Common myeloid progenitor, CD34-positive (primary cell): Measurements from ENCODE around the gene TSPEAR.
"Not testable (repeated sequence)": the region's sequence is repeated elsewhere in the genome, so short reads cannot be mapped to it uniquely, and the experiment has no call there.

Source experiments
- CTCF ChIA-PET: fragments of 350-600 bp; sonication (Branson Sonifier 250); formaldehyde crosslinking; loops from one replicate; lab custom pipeline; 2021; ENCODE audit warnings: antibody characterized with exemption; lab: Charles Lee
- POLR2A ChIA-PET: fragments of 350-600 bp; sonication (Branson Sonifier 250); formaldehyde crosslinking; loops from one replicate; lab custom pipeline; 2021; ENCODE audit warnings: antibody characterized with exemption; lab: Charles Lee
- DNase-seq, 3 donors: peaks; one replicate each; pipeline versions ENCODE4 v3.0.0 to v3.0.0-alpha.2; 2013
- H3K27ac ChIP-seq, 2 experiments: 1 replicate in 1 of 2; 2 replicates in 1 of 2; pipeline ENCODE4 v1.7.0; 2013; ENCODE audit warnings: inconsistent platforms in 2 of 2, low read length in 2 of 2, mild to moderate bottlenecking in 2 of 2, low read depth in 1 of 2, moderate library complexity in 1 of 2; ENCODE audit not compliant: severe bottlenecking in 2 of 2, insufficient read depth in 1 of 2, poor library complexity in 1 of 2
- H3K27me3 ChIP-seq, 5 experiments: replicated peaks in 2 of 5; 1 replicate in 3 of 5; 2 replicates in 2 of 5; pipeline versions ENCODE4 v1.6.1 to v1.7.0; 2013; ENCODE audit warnings: low read length in 4 of 5, mild to moderate bottlenecking in 2 of 5, moderate library complexity in 2 of 5, inconsistent platforms in 1 of 5; ENCODE audit not compliant: insufficient read depth in 5 of 5, control insufficient read depth in 4 of 5
- H3K36me3 ChIP-seq, 4 experiments: 1 replicate in 2 of 4; 2 replicates in 2 of 4; pipeline versions ENCODE4 v1.6.1 to v1.7.0; 2013; ENCODE audit warnings: low read length in 3 of 4, control low read depth in 1 of 4, mild to moderate bottlenecking in 1 of 4; ENCODE audit not compliant: control insufficient read depth in 4 of 4, insufficient read depth in 4 of 4
- H3K4me1 ChIP-seq, 4 experiments: 1 replicate in 3 of 4; 2 replicates in 1 of 4; pipeline versions ENCODE4 v1.6.1 to v1.7.1; 2013; ENCODE audit warnings: low read length in 3 of 4, mild to moderate bottlenecking in 3 of 4, control low read depth in 1 of 4, inconsistent platforms in 1 of 4, moderate library complexity in 1 of 4; ENCODE audit not compliant: control insufficient read depth in 4 of 4, insufficient read depth in 4 of 4; ENCODE audit errors: control extremely low read depth in 1 of 4
- H3K4me3 ChIP-seq, 7 experiments: 1 replicate in 4 of 7; 2 replicates in 3 of 7; pipeline versions ENCODE4 v1.5.1 to v1.7.0; 2013; ENCODE audit warnings: mild to moderate bottlenecking in 7 of 7, low read length in 6 of 7, moderate library complexity in 6 of 7, inconsistent platforms in 2 of 7, low read depth in 2 of 7, control low read depth in 1 of 7; ENCODE audit not compliant: insufficient read depth in 4 of 7, control insufficient read depth in 1 of 7; ENCODE audit errors: extremely low read depth in 1 of 7
- H3K9me3 ChIP-seq, 5 experiments: 1 replicate in 4 of 5; 2 replicates in 1 of 5; pipeline versions ENCODE4 v1.6.1 to v1.7.1; 2013; ENCODE audit warnings: low read length in 4 of 5, mild to moderate bottlenecking in 2 of 5, inconsistent platforms in 1 of 5, low read depth in 1 of 5, moderate library complexity in 1 of 5; ENCODE audit not compliant: control insufficient read depth in 4 of 5, insufficient read depth in 2 of 5; ENCODE audit errors: control extremely low read depth in 1 of 5
- WGBS: methylation state at CpG from one replicate; pipeline ENCODE4 v1.1.5; 2013; ENCODE audit not compliant: insufficient coverage; 5-methylcytosine and 5-hydroxymethylcytosine counted together

The TSPEAR gene

GRCh38 chr21:44550807-44551206, 160.6 kb downstream of the TSPEAR start:
- no peak for DNase-seq

DNA sequence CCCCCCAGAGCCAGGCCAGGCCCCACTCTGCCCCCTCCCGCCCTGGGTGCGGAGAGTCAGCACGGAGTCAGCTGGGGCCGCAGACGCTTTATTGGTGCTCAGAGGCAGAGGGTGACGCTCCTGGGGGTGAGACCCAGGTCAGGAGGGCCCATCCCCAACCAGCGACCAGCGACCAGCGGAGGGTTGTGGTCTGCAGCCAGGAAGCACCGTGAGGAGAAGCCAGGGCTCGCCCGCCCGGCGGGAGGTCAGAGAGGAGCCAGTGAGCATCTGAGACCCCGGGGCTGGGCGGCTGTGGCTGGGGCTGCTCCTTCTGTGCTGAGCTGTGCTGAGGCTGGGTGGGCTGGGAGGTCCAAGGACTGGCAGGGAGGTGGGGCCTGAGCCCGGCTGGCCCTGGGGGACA, 161.1 kb downstream of the TSPEAR start:
- WGBS, result 17% methylated on average over 6 of the region's 17 CpGs
- CTCF ChIA-PET, DNase-seq, H3K4me1 ChIP-seq, POLR2A ChIA-PET, H3K36me3 ChIP-seq, H3K4me3 ChIP-seq, H3K27ac ChIP-seq: not testable (repeated sequence)
- Histone ChIP-seq H3K9me3 (peaks cover 3 to 17% (median 5%) of the 10 kb centered on the region in 5 experiments), H3K27me3 (peaks cover 0 to 54% (median 6%) of the 10 kb centered on the region in 5 experiments)

More at GRCh38 chr21:44550807-44551206, 160.6 kb downstream of the TSPEAR start:
- Histone ChIP-seq H3K4me1 (no peaks in the 10 kb centered on the region), H3K9me3 (peaks cover 3 to 14% (median 5%) of the 10 kb centered on the region in 5 experiments), H3K27ac (no peak overlapping the region), H3K27me3 (peaks cover 0 to 57% (median 8%) of the 10 kb centered on the region in 5 experiments), H3K36me3 (no peaks in the 10 kb centered on the region), H3K4me3 (no peak overlapping the region)
- WGBS, result 84% methylated on average over 7 of the region's 10 CpGs
- ChIA-PET POLR2A (no interaction called here), CTCF (no interaction called here)

DNA sequence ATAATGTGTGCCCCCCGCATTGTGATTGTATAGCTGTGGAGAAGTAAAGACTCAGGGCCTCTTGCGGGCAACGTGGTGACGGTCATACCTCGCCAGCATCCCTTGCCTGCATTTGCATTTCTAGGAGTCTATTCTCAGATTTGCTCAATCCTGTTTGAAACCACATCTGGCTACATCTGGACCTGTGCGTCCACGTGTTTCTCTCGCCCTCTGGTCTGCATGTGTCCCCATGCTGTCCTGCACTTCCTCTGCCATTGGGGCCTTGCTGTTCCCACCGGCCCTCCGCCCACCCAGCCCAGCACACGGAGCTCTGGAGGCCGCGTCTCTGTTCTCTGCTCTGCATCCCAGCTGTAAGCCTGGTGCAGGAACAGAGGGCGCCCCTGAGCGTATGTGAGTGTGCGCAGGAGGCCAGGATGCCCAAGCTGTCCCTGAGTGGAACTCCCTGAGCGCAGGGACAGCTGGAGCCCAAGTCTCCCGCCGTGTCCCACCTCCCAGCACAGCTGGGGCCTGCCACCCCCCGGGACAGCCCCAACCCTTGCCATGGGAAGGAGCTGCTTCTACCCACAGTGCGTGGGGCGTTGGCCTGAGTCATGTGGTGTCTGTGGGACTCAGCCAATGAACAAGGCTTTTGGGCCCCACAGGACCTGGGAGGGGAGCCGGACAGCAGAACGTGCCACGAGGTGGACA, 161.7 kb downstream of the TSPEAR start:
- no peak for DNase-seq
- H3K27ac ChIP-seq, result no peak overlapping the region
- H3K27me3 ChIP-seq, result peaks cover 0 to 54% (median 6%) of the 10 kb centered on the region in 5 experiments
- no peaks in the 10 kb centered on the region for H3K4me1 ChIP-seq
- WGBS, result 83% methylated on average over 21 of the region's 25 CpGs
- POLR2A ChIA-PET, result no interaction called here
- peaks cover 3 to 18% (median 5%) of the 10 kb centered on the region in 5 experiments for H3K9me3 ChIP-seq
- no peaks in the 10 kb centered on the region for H3K36me3 ChIP-seq
- CTCF ChIA-PET, result interaction anchor here (0.7 kb wide), 1 partner anchor 43 kb away, joined by 3 read pairs; no protein-coding TSS in a partner anchor
- H3K4me3 ChIP-seq, result no peak overlapping the region

GRCh38 chr21:44548922-44549321, 162.4 kb downstream of the TSPEAR start:
- H3K9me3 ChIP-seq, result peaks cover 3 to 18% (median 5%) of the 10 kb centered on the region in 5 experiments
- H3K27me3 ChIP-seq, result peaks cover 0 to 54% (median 6%) of the 10 kb centered on the region in 5 experiments
- no peak for DNase-seq
- no peak overlapping the region for H3K27ac ChIP-seq
- H3K36me3 ChIP-seq, result no peaks in the 10 kb centered on the region
- ChIA-PET POLR2A (no interaction called here), CTCF (no interaction called here)
- no peaks in the 10 kb centered on the region for H3K4me1 ChIP-seq
- 54% methylated on average over 14 of the region's 14 CpGs for WGBS
- H3K4me3 ChIP-seq, result no peak overlapping the region

DNA sequence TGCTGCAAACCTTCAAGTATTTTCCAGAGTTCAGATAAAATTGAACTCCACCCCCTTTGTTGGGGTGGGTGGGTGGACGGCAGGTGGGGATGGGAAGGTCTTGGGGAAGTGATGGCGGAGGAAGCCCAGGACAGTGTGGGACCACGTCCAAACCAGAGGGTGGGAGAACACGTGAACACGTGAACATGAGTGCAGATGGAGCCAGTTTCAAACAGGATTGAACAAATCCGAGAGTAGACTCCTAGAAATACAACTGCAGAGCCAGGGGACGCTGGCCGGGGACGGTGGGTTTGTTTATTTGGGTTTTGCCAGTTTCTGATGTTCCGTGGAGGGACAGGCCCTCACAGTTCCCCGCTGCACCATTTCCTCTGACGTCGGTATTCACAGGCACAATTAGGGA, 163.0 kb downstream of the TSPEAR start:
- CTCF ChIA-PET, result interaction anchor here (1.0 kb wide), 1 partner anchor 11 kb away, joined by 4 read pairs; no protein-coding TSS in a partner anchor
- peaks cover 3 to 18% (median 5%) of the 10 kb centered on the region in 5 experiments for H3K9me3 ChIP-seq
- no peak overlapping the region for H3K4me3 ChIP-seq
- H3K27ac ChIP-seq, result no peak overlapping the region
- POLR2A ChIA-PET, result no interaction called here
- H3K36me3 ChIP-seq, result no peaks in the 10 kb centered on the region
- peaks cover 0 to 54% (median 6%) of the 10 kb centered on the region in 5 experiments for H3K27me3 ChIP-seq
- WGBS, result 90% methylated on average over 10 of the region's 13 CpGs
- no peaks in the 10 kb centered on the region for H3K4me1 ChIP-seq
- no peak for DNase-seq

DNA sequence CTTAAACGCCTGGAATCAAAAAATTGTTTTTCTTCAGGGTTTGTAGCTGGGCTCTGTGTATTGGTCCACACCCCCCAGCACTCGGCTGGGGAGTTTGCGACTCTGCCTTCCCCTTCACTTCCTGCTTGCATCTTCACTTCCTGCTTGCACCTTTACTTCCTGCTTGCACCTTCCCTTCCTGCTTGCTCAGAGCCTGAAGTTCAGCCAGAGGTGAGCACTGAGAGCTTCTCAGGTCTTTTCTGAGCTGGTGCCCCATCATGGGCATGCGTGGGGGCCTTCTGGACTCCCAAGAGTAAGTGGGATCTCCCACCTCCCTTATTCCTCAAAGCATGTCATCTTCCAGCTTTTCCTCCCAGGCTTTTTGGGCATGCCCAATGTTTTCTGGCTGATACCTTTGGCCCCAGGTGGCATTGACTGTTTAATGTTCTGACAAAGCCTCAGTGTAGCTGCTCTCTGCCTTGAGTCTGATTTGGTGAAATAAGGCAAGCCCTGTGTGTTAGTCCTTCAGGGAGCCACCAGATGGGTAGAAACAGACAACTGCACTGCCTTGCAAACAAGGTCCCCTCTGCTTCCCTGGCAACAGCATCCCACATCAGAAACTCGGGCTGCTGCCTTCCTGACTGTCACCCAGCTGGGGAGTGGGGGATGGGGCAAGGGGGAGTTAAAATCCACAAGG, 163.6 kb downstream of the TSPEAR start:
- peaks cover 3 to 18% (median 5%) of the 10 kb centered on the region in 5 experiments for H3K9me3 ChIP-seq
- CTCF ChIA-PET, result interaction anchor here (1.0 kb wide), 1 partner anchor 11 kb away, joined by 4 read pairs; no protein-coding TSS in a partner anchor
- H3K4me3 ChIP-seq, result no peak overlapping the region
- no peak for DNase-seq
- H3K27me3 ChIP-seq, result peaks cover 0 to 51% (median 6%) of the 10 kb centered on the region in 5 experiments
- no peaks in the 10 kb centered on the region for H3K36me3 ChIP-seq
- H3K4me1 ChIP-seq, result no peaks in the 10 kb centered on the region
- 50% methylated on average over 4 of the region's 5 CpGs for WGBS
- POLR2A ChIA-PET, result no interaction called here
- H3K27ac ChIP-seq, result no peak overlapping the region

DNA sequence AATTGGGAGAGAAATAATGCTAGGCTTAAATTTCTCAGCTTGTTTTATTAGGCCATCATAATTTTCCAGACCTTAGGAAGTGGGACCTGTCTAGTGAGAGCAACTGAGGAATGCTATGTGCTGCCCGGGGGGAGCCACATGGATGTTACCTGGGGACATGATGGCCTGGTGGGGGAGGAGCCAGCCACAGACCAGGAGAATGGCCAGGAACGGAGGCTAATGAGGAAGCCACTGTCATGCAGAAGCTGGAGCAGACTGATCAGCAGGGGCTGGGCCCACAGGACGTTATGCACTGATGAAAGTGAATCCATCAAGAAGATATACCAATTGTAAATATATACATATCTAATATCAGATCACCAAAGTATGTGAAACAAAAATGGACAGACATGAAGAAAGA, 166.8 kb downstream of the TSPEAR start:
- peaks cover 3 to 18% (median 10%) of the 10 kb centered on the region in 5 experiments for H3K9me3 ChIP-seq
- DNase-seq, result no peak
- 100% methylated on average over 1 of the region's 3 CpGs for WGBS
- no peaks in the 10 kb centered on the region for H3K36me3 ChIP-seq
- POLR2A ChIA-PET, result no interaction called here
- H3K4me1 ChIP-seq, result no peaks in the 10 kb centered on the region
- H3K27ac ChIP-seq, result no peak overlapping the region
- H3K4me3 ChIP-seq, result no peak overlapping the region
- peaks cover 0 to 39% (median 10%) of the 10 kb centered on the region in 5 experiments for H3K27me3 ChIP-seq
- CTCF ChIA-PET, result no interaction called here
